Type B pancreatic cell (in vitro differentiated cells): ENCODE results near the gene ADIPOR2. TPM values are rescaled to one million over a fixed set of nuclear protein-coding genes. Genes with fewer than 3 reads are reported as not detected.

Source experiments
- DNase-seq: peaks from one replicate; pipeline ENCODE4 v3.0.0; 2021; ENCODE audit warnings: mixed read lengths; ENCODE audit not compliant: unreplicated experiment; ENCODE audit errors: extremely low spot score
- H3K27ac Mint-ChIP-seq: 2 replicates; pipeline ENCODE4 v1.8.0; 2021; ENCODE audit warnings: mild to moderate bottlenecking, mixed read lengths
- H3K27me3 Mint-ChIP-seq: 2 replicates; pipeline ENCODE4 v1.8.0; 2021; ENCODE audit warnings: mixed read lengths
- H3K36me3 Mint-ChIP-seq: 2 replicates; pipeline ENCODE4 v1.8.0; 2021; ENCODE audit warnings: mixed read lengths
- H3K4me1 Mint-ChIP-seq: one replicate; pipeline ENCODE4 v1.8.0; 2021; ENCODE audit warnings: mixed read lengths; ENCODE audit not compliant: unreplicated experiment
- H3K4me3 Mint-ChIP-seq: 2 replicates; pipeline ENCODE4 v1.8.0; 2021; ENCODE audit warnings: mild to moderate bottlenecking, mixed read lengths
- H3K9me3 Mint-ChIP-seq: 2 replicates; pipeline ENCODE4 v1.8.0; 2021; ENCODE audit warnings: mixed read lengths
- CTCF ChIP-seq: fragments of 200-600 bp; sonication (generic); conservative IDR thresholded peaks from 2 replicates; pipeline ENCODE4 v1.5.0; 2021; ENCODE audit warnings: antibody characterized with exemption, mild to moderate bottlenecking
- total RNA-seq: library from RNA; stranded (reverse); gene quantifications from 2 replicates; pipeline ENCODE4 v1.2.1, GENCODE V29; 2021; ENCODE audit warnings: low replicate concordance

ADIPOR2 gene
- total RNA-seq, 1 donor from 2014 or later, result 49.2 TPM

GRCh38 chr12:1825382-1826102 lies 134.7 kb downstream of the ADIPOR2 start:
- Mint-ChIP-seq H3K36me3 (no peaks in the 10 kb centered on the region), H3K27me3 (peaks cover 74% of the 10 kb centered on the region), H3K27ac (no peak overlapping the region), H3K9me3 (no peaks in the 10 kb centered on the region), H3K4me3 (no peak overlapping the region), H3K4me1 (no peaks in the 10 kb centered on the region)
- TF ChIP-seq CTCF, result no peak
- DNase-seq, result no peak

GRCh38 chr12:1826401-1826800 lies 135.5 kb downstream of the ADIPOR2 start:
- H3K4me1 Mint-ChIP-seq, result peaks cover 4% of the 10 kb centered on the region
- no peak for DNase-seq
- H3K27me3 Mint-ChIP-seq, result peaks cover 73% of the 10 kb centered on the region
- no peaks in the 10 kb centered on the region for H3K9me3 Mint-ChIP-seq
- no peaks in the 10 kb centered on the region for H3K36me3 Mint-ChIP-seq
- TF ChIP-seq CTCF, result no peak
- H3K27ac Mint-ChIP-seq, result no peak overlapping the region
- no peak overlapping the region for H3K4me3 Mint-ChIP-seq

- Mint-ChIP-seq H3K36me3 (no peaks in the 10 kb centered on the region), H3K9me3 (no peaks in the 10 kb centered on the region), H3K4me1 (peaks cover 4% of the 10 kb centered on the region), H3K4me3 (no peak overlapping the region), H3K27me3 (peaks cover 71% of the 10 kb centered on the region), H3K27ac (no peak overlapping the region)
- no peak for DNase-seq
- no peak for TF ChIP-seq CTCF
These were observed 136.2 kb downstream of the ADIPOR2 start for GRCh38 chr12:1826867-1827705.

- no peaks in the 10 kb centered on the region for H3K36me3 Mint-ChIP-seq
- no peak overlapping the region for H3K4me3 Mint-ChIP-seq
- H3K4me1 Mint-ChIP-seq, result peaks cover 4% of the 10 kb centered on the region
- H3K9me3 Mint-ChIP-seq, result no peaks in the 10 kb centered on the region
- peaks cover 70% of the 10 kb centered on the region for H3K27me3 Mint-ChIP-seq
- no peak for DNase-seq
- H3K27ac Mint-ChIP-seq, result no peak overlapping the region
- no peak for TF ChIP-seq CTCF
These were observed 137.2 kb downstream of the ADIPOR2 start for GRCh38 chr12:1827826-1828805.

- H3K36me3 Mint-ChIP-seq, result no peaks in the 10 kb centered on the region
- H3K27ac Mint-ChIP-seq, result no peak overlapping the region
- H3K27me3 Mint-ChIP-seq, result peaks cover 72% of the 10 kb centered on the region
- H3K4me3 Mint-ChIP-seq, result no peak overlapping the region
- no peaks in the 10 kb centered on the region for H3K9me3 Mint-ChIP-seq
- no peak for TF ChIP-seq CTCF
- DNase-seq, result no peak
- peaks cover 4% of the 10 kb centered on the region for H3K4me1 Mint-ChIP-seq
These were observed 138.0 kb downstream of the ADIPOR2 start for GRCh38 chr12:1828856-1829255.
